ENCODE results near the gene SLC39A5. TPM values are rescaled to one million over a fixed set of nuclear protein-coding genes. Genes with fewer than 3 reads are reported as not detected.

The SLC39A5 gene
- total and polyA plus RNA-seq, 2 of the 13 experiments (the other 11 are each of a cell fraction or from before 2014, with no cell fraction given) = 59.7 to 101 TPM

- TF ChIP-seq ZNF275 (CRISPR knock-in tag; IDR thresholded peaks at IDR 0.05; ENCODE audit: borderline replicate concordance) = no peak
- TF ChIP-seq HIVEP1 (CRISPR knock-in tag; IDR thresholded peaks at IDR 0.05) = no peak
- TF ChIP-seq ZNF660 (CRISPR knock-in tag; IDR thresholded peaks at IDR 0.05; ENCODE audit: borderline replicate concordance, low read depth) = no peak
- TF ChIP-seq PRPF4 (IDR thresholded peaks at IDR 0.05; ENCODE audit: low read depth, low read length, poor library complexity, severe bottlenecking) = no peak
- TF ChIP-seq ELF3 (CRISPR knock-in tag; IDR thresholded peaks at IDR 0.05) = peak; percentile 89
- TF ChIP-seq ZNF430 (CRISPR knock-in tag; IDR thresholded peaks at IDR 0.05) = peak; percentile 77; the same call in 1 of the 2 replicates
- TF ChIP-seq HOXA7 (CRISPR knock-in tag; IDR thresholded peaks at IDR 0.05) = no peak
- TF ChIP-seq, protein P1, sequence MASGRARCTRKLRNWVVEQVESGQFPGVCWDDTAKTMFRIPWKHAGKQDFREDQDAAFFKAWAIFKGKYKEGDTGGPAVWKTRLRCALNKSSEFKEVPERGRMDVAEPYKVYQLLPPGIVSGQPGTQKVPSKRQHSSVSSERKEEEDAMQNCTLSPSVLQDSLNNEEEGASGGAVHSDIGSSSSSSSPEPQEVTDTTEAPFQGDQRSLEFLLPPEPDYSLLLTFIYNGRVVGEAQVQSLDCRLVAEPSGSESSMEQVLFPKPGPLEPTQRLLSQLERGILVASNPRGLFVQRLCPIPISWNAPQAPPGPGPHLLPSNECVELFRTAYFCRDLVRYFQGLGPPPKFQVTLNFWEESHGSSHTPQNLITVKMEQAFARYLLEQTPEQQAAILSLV (CRISPR knock-in tag; IDR thresholded peaks at IDR 0.05; ENCODE audit: borderline replicate concordance) = 0 out of 2 replicates have a peak, but pooled peaks have one; percentile 56
- TF ChIP-seq ZBTB3 (CRISPR knock-in tag; IDR thresholded peaks at IDR 0.05; ENCODE audit: borderline replicate concordance, low read depth) = no peak
- TF ChIP-seq, protein P2, sequence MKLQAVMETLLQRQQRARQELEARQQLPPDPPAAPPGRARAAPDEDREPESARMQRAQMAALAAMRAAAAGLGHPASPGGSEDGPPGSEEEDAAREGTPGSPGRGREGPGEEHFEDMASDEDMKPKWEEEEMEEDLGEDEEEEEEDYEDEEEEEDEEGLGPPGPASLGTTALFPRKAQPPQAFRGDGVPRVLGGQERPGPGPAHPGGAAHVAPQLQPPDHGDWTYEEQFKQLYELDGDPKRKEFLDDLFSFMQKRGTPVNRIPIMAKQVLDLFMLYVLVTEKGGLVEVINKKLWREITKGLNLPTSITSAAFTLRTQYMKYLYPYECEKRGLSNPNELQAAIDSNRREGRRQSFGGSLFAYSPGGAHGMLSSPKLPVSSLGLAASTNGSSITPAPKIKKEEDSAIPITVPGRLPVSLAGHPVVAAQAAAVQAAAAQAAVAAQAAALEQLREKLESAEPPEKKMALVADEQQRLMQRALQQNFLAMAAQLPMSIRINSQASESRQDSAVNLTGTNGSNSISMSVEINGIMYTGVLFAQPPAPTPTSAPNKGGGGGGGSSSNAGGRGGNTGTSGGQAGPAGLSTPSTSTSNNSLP (IDR thresholded peaks at IDR 0.05; ENCODE audit: low read depth, low read length) = no peak; the same call in 1 of the 2 replicates
- TF ChIP-seq MAF1 (CRISPR knock-in tag; IDR thresholded peaks at IDR 0.05; ENCODE audit: borderline replicate concordance) = no peak
- TF ChIP-seq ZNF326 (CRISPR knock-in tag; IDR thresholded peaks at IDR 0.05; ENCODE audit: borderline replicate concordance) = no peak
- peak; percentile 57; the same call in 1 of the 2 replicates for TF ChIP-seq MED1 (CRISPR knock-in tag; IDR thresholded peaks at IDR 0.05)
- no peak for TF ChIP-seq ZC3H4 (CRISPR knock-in tag; IDR thresholded peaks at IDR 0.05; ENCODE audit: borderline replicate concordance)
- TF ChIP-seq, protein P3, sequence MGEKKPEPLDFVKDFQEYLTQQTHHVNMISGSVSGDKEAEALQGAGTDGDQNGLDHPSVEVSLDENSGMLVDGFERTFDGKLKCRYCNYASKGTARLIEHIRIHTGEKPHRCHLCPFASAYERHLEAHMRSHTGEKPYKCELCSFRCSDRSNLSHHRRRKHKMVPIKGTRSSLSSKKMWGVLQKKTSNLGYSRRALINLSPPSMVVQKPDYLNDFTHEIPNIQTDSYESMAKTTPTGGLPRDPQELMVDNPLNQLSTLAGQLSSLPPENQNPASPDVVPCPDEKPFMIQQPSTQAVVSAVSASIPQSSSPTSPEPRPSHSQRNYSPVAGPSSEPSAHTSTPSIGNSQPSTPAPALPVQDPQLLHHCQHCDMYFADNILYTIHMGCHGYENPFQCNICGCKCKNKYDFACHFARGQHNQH (CRISPR knock-in tag; IDR thresholded peaks at IDR 0.05) = peak; percentile 69
- TF ChIP-seq, protein P4, sequence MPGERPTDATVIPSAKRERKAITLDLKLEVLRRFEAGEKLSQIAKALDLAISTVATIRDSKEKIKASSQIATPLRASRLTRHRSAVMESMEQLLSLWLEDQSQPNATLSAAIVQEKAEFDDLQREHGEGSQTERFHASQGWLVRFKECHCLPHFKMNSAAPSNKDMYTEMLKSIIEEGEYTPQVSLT (CRISPR knock-in tag; IDR thresholded peaks at IDR 0.05; ENCODE audit: borderline replicate concordance, low read depth) = no peak; the same call in 1 of the 2 replicates
- no peak for TF ChIP-seq SNRNP70 (IDR thresholded peaks at IDR 0.05; ENCODE audit: low read depth, low read length)
Measured at GRCh38 chr12:56224102-56224701, 5.6 kb upstream of the SLC39A5 start, which contains the start of gene NABP2 (continued).

Measured in HepG2 (cell line).